ENCODE results near the gene FANCM.

The FANCM gene

GRCh38 chr14:45242706-45243105 lies 107.0 kb downstream of the FANCM start:
- no peak for TF ChIP-seq CTCF (conservative IDR thresholded peaks at IDR 0.05)
- no peak overlapping the region for H3K27ac ChIP-seq

GRCh38 chr14:45246151-45246550 lies 110.4 kb downstream of the FANCM start:
- no peak overlapping the region for H3K27ac ChIP-seq
- no peak for TF ChIP-seq CTCF (conservative IDR thresholded peaks at IDR 0.05)

- H3K27ac ChIP-seq = no peak overlapping the region
- no peak for TF ChIP-seq CTCF (conservative IDR thresholded peaks at IDR 0.05)
These were observed 111.0 kb downstream of the FANCM start for GRCh38 chr14:45246691-45247090.

GRCh38 chr14:45247427-45247826 lies 111.7 kb downstream of the FANCM start:
- TF ChIP-seq CTCF (conservative IDR thresholded peaks at IDR 0.05) = no peak

GRCh38 chr14:45249856-45250575 lies 114.3 kb downstream of the FANCM start:
- TF ChIP-seq CTCF (conservative IDR thresholded peaks at IDR 0.05) = no peak
- H3K27ac ChIP-seq = peak overlapping the region; percentile 92

More at GRCh38 chr14:45247427-45247826, 111.7 kb downstream of the FANCM start:
- H3K27ac ChIP-seq = no peak overlapping the region

All from VCaP (cell line).